GM19043 (cell line): ENCODE measurements around the gene FBXO4.
"Not testable (repeated sequence)": the region's sequence is repeated elsewhere in the genome, so short reads cannot be mapped to it uniquely, and the experiment has no call there.

Source experiments
- ATAC-seq: cut with Tn5 transposase; IDR thresholded peaks from one replicate; pipeline ENCODE4 v1.9.1; 2021; ENCODE audit warnings: low read depth; ENCODE audit not compliant: unreplicated experiment

FBXO4 gene

GRCh38 chr5:41980396-41980795, 55.3 kb downstream of the FBXO4 start:
- no peak for ATAC-seq

- ATAC-seq = no peak
These were observed 55.8 kb downstream of the FBXO4 start for GRCh38 chr5:41980870-41981269.

- ATAC-seq = not testable (repeated sequence)
These were observed 57.8 kb downstream of the FBXO4 start for GRCh38 chr5:41982858-41983257.

GRCh38 chr5:41983284-41983683, 58.2 kb downstream of the FBXO4 start:
- ATAC-seq = no peak

GRCh38 chr5:41985945-41986695, 61.0 kb downstream of the FBXO4 start:
- ATAC-seq = no peak
